Measurements from ENCODE around the gene GSG1L.
A peak's percentile ranks its signal among the peaks of the same experiment; 100 is the strongest.
"Not testable (repeated sequence)": the region's sequence is repeated elsewhere in the genome, so short reads cannot be mapped to it uniquely, and the experiment has no call there.

The GSG1L gene

DNA sequence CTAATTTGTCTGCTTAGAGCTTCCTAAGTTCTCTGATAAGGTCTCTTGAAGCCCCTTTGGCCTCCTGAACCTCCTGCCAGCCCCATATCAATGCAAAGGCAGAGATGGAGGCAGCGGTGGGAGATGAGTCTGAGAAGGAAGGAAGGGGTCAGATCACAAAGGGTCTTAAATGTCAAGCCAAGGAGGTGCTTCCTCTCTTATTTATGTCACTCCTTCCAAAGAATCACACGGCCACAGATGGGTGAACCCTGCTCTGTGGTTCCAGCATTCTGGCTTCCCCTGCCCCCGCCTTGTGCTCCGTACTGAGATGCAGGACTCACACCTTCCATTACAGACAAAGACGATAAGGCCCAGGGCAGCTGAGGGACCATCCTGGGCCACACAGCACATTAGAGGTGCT lies 96.3 kb downstream of the GSG1L start:
- H3K4me3 Mint-ChIP-seq, result no peak overlapping the region
- no peaks in the 10 kb centered on the region for H3K9me3 Mint-ChIP-seq
- H3K4me1 Mint-ChIP-seq, result no peaks in the 10 kb centered on the region
- peaks cover 7% of the 10 kb centered on the region for H3K27me3 Mint-ChIP-seq
- H3K27ac Mint-ChIP-seq, result no peak overlapping the region
- H3K36me3 Mint-ChIP-seq, result no peaks in the 10 kb centered on the region

DNA sequence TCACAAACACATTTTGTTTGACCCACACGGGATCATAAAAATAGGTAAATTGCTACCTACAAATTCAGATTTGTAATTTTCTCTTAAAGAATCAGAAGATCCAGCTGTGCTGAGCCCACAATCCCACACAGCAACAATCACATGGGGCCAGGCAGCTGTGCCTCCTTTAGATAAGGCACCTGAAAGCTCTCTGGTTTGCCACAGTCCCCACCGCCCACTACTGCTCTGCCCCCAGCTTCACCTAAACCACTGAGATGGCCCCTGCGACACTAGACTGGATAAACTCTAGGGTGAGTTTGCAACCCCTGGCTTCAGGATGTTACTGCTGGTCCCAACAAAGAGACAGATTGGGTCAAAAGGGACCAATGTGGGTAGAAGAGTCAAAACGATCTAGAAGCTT lies 96.8 kb downstream of the GSG1L start:
- Mint-ChIP-seq H3K27me3 (peaks cover 7% of the 10 kb centered on the region), H3K4me1 (no peaks in the 10 kb centered on the region), H3K27ac (no peak overlapping the region), H3K4me3 (no peak overlapping the region), H3K36me3 (no peaks in the 10 kb centered on the region), H3K9me3 (no peaks in the 10 kb centered on the region)

DNA sequence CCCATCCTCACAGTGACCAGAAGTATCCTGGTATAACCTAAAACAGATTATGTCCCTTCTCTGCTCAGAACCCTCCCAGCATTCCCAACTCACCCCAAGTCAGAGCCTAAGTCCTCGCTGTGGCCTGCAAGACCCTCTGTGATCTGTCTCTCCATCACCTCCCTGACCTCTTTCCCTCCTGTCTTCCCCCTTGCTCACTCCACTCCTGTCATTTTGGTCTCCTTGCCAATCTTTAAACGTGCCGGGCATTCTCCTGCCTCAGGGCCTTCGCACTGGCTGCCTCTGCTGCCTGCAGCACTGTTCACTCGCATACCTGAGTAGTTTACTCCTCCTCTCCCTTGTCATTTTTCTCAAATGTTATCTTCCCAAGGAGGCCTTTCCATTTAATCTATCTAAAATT lies 97.7 kb downstream of the GSG1L start:
- peaks cover 7% of the 10 kb centered on the region for H3K27me3 Mint-ChIP-seq

DNA sequence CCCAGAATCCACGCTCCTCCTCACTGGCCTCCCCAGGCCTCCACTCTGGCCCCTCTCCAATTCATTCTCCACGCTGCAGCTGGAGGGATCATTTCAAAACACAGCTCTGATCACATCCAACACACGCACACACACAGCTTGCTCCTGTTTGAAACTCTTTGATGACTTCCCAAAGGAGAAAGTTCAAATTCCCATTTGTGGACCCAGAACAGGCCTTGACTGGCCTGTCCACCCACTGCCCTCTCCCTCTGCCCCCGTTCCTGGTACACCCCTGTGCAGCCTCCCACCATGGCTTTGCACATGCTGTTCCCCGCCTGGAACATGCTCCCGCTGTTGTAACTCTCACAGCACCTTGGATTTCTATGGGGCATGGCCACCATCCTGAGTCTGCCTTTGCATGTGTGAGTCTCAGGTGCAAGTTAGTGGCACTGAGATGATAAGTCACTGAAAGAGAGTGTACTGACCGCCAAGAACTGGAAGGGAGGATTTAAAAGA lies 100.0 kb downstream of the GSG1L start:
- H3K4me3 Mint-ChIP-seq, result peak overlapping the region; percentile 3
- no peaks in the 10 kb centered on the region for H3K36me3 Mint-ChIP-seq
- no peak overlapping the region for H3K27ac Mint-ChIP-seq
- no peaks in the 10 kb centered on the region for H3K9me3 Mint-ChIP-seq
- H3K27me3 Mint-ChIP-seq, result peaks cover 5% of the 10 kb centered on the region
- H3K4me1 Mint-ChIP-seq, result no peaks in the 10 kb centered on the region

More for the DNA sequence above, 97.7 kb downstream of the GSG1L start:
- Mint-ChIP-seq H3K4me3 (no peak overlapping the region), H3K27ac (no peak overlapping the region), H3K4me1 (no peaks in the 10 kb centered on the region), H3K36me3 (no peaks in the 10 kb centered on the region), H3K9me3 (no peaks in the 10 kb centered on the region)

DNA sequence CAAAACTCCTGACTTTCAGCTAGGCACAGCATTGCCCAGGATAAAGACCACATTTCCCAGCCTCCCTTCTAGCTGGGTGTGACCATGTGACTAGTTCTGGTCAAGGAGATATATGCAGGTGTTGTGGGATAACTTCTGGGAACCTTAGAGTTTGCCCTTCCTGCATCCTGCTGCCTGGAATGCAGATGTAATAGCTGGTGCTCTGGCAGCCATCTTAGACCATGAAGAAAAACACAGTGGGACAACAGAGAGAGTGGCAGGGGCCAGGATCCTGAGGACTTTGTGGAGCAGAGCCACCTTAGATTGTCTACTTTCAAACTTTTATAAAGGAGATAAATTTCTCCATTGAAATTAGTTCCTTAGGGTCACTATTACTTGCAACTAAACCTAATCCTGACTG lies 101.3 kb downstream of the GSG1L start:
- peaks cover 5% of the 10 kb centered on the region for H3K9me3 Mint-ChIP-seq
- H3K36me3 Mint-ChIP-seq, result no peaks in the 10 kb centered on the region
- no peaks in the 10 kb centered on the region for H3K4me1 Mint-ChIP-seq
- H3K27me3 Mint-ChIP-seq, result peaks cover 5% of the 10 kb centered on the region
- H3K4me3 Mint-ChIP-seq, result no peak overlapping the region
- no peak overlapping the region for H3K27ac Mint-ChIP-seq

DNA sequence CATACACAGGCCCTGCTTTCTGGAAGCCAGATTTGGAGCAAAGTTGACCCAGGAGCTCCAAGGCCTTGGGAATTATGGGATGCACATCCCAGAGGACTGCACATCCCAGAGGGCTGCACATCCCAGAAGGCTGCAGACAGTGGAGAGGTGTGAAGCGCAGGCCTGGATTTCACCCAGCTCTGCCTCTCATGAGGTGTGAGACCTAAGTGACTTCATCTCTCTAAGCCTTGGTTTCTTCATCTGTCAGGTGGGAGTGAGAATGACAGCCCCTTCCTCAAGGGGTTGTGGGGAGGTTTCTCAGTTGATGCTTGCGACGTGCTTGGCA lies 102.3 kb downstream of the GSG1L start:
- H3K36me3 Mint-ChIP-seq, result no peaks in the 10 kb centered on the region
- no peak overlapping the region for H3K4me3 Mint-ChIP-seq
- H3K27me3 Mint-ChIP-seq, result peaks cover 5% of the 10 kb centered on the region
- peak overlapping the region; percentile 10 for H3K27ac Mint-ChIP-seq
- H3K4me1 Mint-ChIP-seq, result no peaks in the 10 kb centered on the region
- peaks cover 5% of the 10 kb centered on the region for H3K9me3 Mint-ChIP-seq

DNA sequence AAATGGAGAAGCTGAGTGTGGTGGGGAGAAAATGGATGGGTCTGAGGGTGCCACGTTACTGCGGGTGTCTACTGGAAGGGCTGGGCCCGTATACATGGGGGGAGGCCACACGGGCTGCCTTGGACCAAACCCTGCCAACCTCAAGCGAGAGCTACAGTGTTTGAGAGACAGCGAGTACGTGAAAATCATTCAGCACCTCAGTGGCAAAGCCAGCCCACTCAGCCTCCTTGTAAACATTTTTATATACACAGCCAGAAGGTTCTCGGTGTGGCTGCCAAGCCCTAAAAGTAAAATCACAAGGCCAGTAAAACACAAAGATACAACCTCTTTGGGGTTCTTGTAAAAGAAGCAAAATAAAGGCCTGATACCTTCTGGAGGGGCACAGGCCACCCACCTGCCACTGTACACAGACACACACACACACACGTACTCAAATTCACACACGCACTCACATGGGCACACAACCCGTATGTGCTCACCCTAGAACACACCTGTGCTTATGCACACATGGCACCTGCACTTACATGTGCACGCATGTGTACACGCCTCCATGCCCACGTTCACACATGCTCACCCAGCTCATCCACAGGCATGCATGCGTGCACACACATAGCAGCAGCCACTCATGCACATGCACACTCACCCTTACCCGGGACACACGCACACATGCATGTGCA lies 102.8 kb downstream of the GSG1L start:
- no peaks in the 10 kb centered on the region for H3K36me3 Mint-ChIP-seq
- H3K4me3 Mint-ChIP-seq, result no peak overlapping the region
- H3K9me3 Mint-ChIP-seq, result peaks cover 7% of the 10 kb centered on the region
- no peaks in the 10 kb centered on the region for H3K4me1 Mint-ChIP-seq
- peak overlapping the region; percentile 10 for H3K27ac Mint-ChIP-seq
- H3K27me3 Mint-ChIP-seq, result peaks cover 2% of the 10 kb centered on the region

DNA sequence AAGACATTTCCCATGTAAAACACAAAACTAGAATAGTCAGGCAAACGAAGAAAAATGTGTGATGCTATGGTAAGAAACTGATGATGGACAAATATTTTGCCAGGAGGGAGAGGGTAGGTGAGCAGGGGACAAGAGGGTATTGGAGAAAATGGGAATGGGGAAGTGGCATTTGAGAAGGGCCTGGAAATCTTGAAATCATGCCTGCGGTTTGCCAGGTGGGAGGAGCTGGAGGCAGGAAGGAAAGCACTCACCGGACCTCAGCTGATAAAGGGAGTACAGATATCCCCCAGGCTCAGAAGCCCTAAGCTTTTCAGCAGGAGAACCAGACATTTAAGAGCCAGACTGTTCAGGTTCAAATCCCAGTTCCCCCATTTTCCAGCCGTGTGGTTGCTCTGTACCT lies 103.6 kb downstream of the GSG1L start:
- H3K4me3 Mint-ChIP-seq, result no peak overlapping the region
- no peak overlapping the region for H3K27ac Mint-ChIP-seq

DNA sequence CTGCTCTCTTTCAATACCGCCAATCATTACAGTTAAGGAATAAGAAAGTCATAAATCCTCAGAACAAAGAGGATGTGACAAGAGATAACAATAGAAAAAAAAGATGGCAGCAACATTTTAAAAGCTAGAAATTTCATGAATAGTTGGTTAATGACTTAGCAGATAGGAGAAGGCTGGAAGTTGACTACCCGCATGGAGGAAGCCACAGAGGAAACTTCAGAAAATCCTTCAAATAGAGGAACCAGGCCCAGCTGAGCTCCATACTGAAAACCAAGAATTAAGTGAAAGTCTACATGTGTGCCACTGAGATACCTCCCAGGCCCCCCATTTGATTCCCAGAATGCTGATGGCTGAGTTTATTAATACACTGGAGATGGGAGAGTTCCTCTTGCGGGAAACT lies 109.3 kb downstream of the GSG1L start:
- H3K4me3 Mint-ChIP-seq, result no peak overlapping the region
- H3K9me3 Mint-ChIP-seq, result peaks cover 22% of the 10 kb centered on the region
- H3K4me1 Mint-ChIP-seq, result no peaks in the 10 kb centered on the region
- no peak overlapping the region for H3K27ac Mint-ChIP-seq
- H3K36me3 Mint-ChIP-seq, result peaks cover 10% of the 10 kb centered on the region
- H3K27me3 Mint-ChIP-seq, result peaks cover 20% of the 10 kb centered on the region

More for the DNA sequence above, 103.6 kb downstream of the GSG1L start:
- no peaks in the 10 kb centered on the region for H3K4me1 Mint-ChIP-seq
- H3K36me3 Mint-ChIP-seq, result peaks cover 7% of the 10 kb centered on the region
- peaks cover 15% of the 10 kb centered on the region for H3K9me3 Mint-ChIP-seq
- H3K27me3 Mint-ChIP-seq, result peaks cover under 1% of the 10 kb centered on the region

DNA sequence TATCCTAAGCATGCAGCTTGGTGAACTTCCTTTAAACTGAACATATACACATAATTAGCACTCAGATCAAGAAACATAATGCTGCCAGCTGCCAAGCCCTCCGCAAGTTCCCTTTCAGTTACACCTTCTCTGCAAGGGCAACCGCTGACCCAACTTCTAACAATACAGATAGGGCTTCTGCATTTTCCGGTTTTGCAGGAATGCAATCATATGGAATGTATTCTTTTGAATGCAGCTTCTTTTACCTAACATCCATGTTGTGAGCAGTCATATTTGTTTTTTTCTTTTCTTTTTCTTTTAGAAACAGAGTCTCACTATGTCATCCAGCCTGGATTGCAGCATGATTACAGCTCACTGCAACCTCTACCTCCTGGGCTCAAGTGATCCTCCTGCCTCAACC lies 110.7 kb downstream of the GSG1L start:
- Mint-ChIP-seq H3K36me3 (peaks cover 10% of the 10 kb centered on the region), H3K4me3 (no peak overlapping the region), H3K4me1 (no peaks in the 10 kb centered on the region), H3K9me3 (peaks cover 22% of the 10 kb centered on the region), H3K27ac (no peak overlapping the region), H3K27me3 (peaks cover 20% of the 10 kb centered on the region)

DNA sequence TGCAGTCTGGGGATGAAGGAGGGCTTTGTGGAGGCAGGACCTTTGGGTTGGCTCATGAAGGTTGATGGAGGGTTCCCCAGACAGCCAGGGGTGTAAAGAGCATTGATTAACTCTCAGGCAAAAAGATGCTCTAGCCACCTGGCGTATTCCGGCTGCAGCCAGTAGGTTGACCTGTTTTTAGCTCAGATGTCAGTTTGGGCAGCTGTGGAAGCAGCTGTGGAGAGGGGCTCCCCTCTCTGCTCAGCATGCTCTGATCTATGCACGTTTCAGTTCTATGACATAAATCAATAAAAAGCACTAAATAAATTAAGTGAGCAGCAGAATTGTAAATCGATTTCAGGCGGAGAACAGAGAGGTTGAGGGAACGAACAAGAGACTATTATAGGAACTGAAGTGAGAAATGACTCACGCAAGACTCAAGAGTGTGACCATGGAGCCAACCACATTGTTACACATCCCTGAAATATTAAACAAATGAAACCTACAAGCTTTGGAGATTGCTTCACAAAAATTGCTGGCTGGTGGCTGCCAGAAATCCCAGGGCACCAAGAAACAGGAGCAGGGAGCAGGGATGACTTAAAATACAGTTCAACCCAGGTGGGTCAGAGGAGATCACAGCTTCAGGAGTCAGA lies 111.9 kb downstream of the GSG1L start:
- Mint-ChIP-seq H3K27me3 (peaks cover 20% of the 10 kb centered on the region), H3K9me3 (peaks cover 18% of the 10 kb centered on the region), H3K36me3 (peaks cover 10% of the 10 kb centered on the region), H3K4me3 (no peak overlapping the region), H3K27ac (no peak overlapping the region), H3K4me1 (no peaks in the 10 kb centered on the region)

DNA sequence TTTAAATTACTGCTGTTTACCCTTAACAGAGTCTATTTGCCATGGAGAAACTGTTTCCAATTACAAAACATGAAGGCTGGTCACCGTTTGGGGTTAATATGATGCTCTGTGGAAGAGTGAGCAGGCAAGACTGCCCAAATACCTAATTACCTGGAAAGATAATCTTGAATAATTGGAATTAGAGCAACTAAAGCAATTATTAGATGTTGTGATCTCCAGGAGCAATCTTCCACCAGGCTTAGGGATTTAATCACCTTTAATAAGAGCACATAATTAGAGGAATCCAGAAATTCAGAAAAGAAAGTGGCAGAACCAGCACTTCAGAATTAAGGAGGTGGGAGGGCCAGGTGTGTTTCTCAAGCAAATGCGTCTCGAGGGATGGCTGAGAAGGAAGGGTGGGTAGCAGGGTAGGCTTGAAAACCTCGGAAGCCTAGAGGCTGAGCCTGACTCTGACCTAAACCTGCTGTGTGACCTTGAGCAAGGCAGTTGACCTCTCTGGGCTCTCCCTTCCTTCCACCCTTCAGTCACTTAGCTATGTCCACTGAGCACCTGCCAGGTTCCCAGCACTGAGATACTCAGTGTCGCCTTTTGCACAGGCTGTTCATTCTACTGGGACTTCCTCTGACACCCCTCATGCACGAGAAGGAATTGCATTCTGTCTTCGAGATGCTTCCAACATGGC lies 113.2 kb downstream of the GSG1L start:
- H3K27ac Mint-ChIP-seq, result no peak overlapping the region
- H3K4me1 Mint-ChIP-seq, result no peaks in the 10 kb centered on the region
- peaks cover 20% of the 10 kb centered on the region for H3K27me3 Mint-ChIP-seq
- no peak overlapping the region for H3K4me3 Mint-ChIP-seq
- H3K36me3 Mint-ChIP-seq, result peaks cover 7% of the 10 kb centered on the region
- H3K9me3 Mint-ChIP-seq, result peaks cover 12% of the 10 kb centered on the region

DNA sequence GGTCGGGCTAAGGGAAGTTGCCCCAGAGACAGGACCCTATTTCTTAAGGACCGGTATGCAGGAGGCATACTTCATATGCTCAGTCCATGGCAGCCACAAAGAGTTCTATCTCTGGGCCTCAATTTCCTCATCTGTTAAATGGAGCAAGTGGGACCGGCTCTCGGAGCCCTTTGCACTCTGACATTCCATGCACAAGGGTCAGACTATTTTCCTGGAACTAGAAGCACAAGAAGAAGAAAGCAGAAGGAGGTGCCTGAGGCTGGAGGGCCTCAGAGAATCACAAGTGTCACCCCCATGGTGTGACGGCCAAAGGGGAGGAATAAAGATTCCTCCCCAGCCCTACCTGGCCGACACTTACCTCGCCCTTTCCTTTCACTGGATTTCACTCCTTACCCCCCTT lies 115.8 kb downstream of the GSG1L start:
- no peak overlapping the region for H3K27ac Mint-ChIP-seq
- H3K27me3 Mint-ChIP-seq, result peaks cover 10% of the 10 kb centered on the region
- no peak overlapping the region for H3K4me3 Mint-ChIP-seq
- H3K36me3 Mint-ChIP-seq, result no peaks in the 10 kb centered on the region
- H3K4me1 Mint-ChIP-seq, result no peaks in the 10 kb centered on the region
- no peaks in the 10 kb centered on the region for H3K9me3 Mint-ChIP-seq

DNA sequence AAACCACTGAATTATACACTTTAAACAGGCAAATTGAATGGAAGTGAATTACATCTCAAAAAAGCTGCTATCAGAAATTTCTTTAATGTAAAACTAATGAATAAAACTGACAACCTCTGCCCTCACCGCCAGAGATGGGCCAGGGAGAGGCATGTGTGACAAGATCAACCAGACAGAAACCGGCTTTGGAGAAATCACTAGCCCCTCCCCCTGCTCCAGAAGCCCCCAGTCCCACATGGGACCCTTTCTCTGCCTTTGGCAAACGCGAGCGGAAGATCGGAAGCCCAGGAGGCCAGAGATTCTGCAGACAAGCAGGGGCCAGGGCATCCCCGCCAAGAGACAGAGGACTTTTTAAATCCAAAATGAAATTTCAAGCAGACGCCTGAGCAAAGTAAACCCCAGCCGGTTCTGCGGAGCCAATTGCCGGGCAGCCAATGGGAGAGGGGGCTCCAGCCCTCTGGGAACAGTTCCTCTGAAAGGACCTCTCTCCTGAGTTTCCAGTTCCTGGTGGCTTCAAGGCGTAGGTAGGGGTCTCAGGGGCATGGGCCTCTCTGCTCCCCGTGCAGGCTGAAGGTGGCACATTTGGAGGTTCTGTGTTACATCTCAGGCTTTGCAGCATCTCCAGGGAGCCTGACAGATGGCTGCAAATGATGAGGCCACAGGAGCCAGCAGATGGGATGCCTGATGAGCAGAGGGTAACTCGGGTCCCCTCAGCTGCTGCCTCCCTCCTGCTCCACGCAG lies 118.1 kb downstream of the GSG1L start:
- no peaks in the 10 kb centered on the region for H3K36me3 Mint-ChIP-seq
- H3K9me3 Mint-ChIP-seq, result no peaks in the 10 kb centered on the region
- H3K27ac Mint-ChIP-seq, result no peak overlapping the region
- no peaks in the 10 kb centered on the region for H3K4me1 Mint-ChIP-seq
- H3K4me3 Mint-ChIP-seq, result no peak overlapping the region
- peaks cover 8% of the 10 kb centered on the region for H3K27me3 Mint-ChIP-seq

DNA sequence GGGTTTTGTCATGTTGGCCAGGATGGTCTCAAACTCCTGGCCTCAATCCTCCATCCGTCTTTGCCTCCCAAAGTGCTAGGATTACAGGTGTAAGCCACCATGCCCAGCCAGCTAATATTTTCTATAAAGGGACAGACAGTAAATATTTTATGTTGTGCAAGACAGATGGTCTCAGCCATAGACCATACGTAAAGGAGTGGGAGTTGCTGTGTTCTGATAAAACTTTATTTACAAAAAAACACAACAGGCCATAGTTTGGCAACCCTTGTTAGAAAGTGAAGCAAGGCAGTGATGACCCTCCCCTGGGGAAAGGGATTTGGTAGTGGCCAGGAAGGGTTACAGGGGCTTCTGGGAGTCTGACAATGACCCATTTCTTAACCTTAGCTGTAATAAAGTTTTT lies 119.7 kb downstream of the GSG1L start:
- Mint-ChIP-seq H3K4me1 (no peaks in the 10 kb centered on the region), H3K9me3 (no peaks in the 10 kb centered on the region), H3K36me3 (no peaks in the 10 kb centered on the region), H3K4me3 (no peak overlapping the region), H3K27me3 (peaks cover 6% of the 10 kb centered on the region), H3K27ac (no peak overlapping the region)

DNA sequence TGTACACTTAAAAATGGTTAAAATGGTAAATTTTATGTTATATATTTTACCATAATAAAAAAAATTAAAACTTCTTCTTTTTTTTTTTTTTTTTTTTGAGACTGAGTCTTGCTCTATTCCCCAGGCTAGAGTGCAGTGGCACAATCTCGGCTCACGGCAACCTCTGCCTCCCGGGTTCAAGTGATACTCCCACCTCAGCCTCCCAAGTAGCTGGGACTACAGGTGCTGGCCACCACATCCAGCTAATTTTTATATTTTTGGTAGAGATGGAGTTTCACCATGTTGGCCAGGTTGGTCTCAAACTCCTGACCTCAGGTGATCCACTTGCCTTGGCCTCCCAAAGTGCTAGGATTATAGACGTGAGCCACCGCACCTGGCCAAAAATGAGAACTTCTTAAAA lies 121.4 kb downstream of the GSG1L start:
- H3K9me3 Mint-ChIP-seq, H3K27ac Mint-ChIP-seq, H3K4me1 Mint-ChIP-seq, H3K4me3 Mint-ChIP-seq, H3K27me3 Mint-ChIP-seq, H3K36me3 Mint-ChIP-seq: not testable (repeated sequence)
